Skeletal muscle satellite cell (primary cell): ENCODE results near the gene PCSK1N.

ENCODE experiments used
- H3K27me3 ChIP-seq: 2 replicates; pipeline ENCODE4 v1.7.0; 2013; ENCODE audit warnings: low read length; ENCODE audit not compliant: control insufficient read depth, insufficient read depth
- H3K36me3 ChIP-seq: 2 replicates; pipeline ENCODE4 v1.7.0; 2013; ENCODE audit warnings: mild to moderate bottlenecking, control low read depth, low read length; ENCODE audit not compliant: insufficient read depth
- H3K4me1 ChIP-seq: 2 replicates; pipeline ENCODE4 v1.7.0; 2013; ENCODE audit warnings: low read length; ENCODE audit not compliant: control insufficient read depth, insufficient read depth
- H3K4me2 ChIP-seq: 2 replicates; pipeline ENCODE4 v1.7.0; 2013; ENCODE audit warnings: mild to moderate bottlenecking, low read length
- H3K4me3 ChIP-seq: 2 replicates; pipeline ENCODE4 v1.7.0; 2013; ENCODE audit warnings: low read length
- H3K9ac ChIP-seq: 2 replicates; pipeline ENCODE4 v1.7.0; 2013; ENCODE audit warnings: mild to moderate bottlenecking, low read depth, low read length, moderate library complexity
- H3K9me3 ChIP-seq: replicated peaks from 2 replicates; pipeline ENCODE4 v1.7.0; 2013; ENCODE audit warnings: mild to moderate bottlenecking, control low read depth, low read length

The PCSK1N gene

GRCh38 chrX:48785540-48786214 is 49.7 kb downstream of the PCSK1N start:
- Histone ChIP-seq H3K36me3 (no peaks in the 10 kb centered on the region), H3K4me1 (no peaks in the 10 kb centered on the region), H3K9ac (no peak overlapping the region), H3K4me2 (no peak overlapping the region), H3K27me3 (peaks cover 11% of the 10 kb centered on the region), H3K9me3 (no peaks in the 10 kb centered on the region), H3K4me3 (no peak overlapping the region)

DNA sequence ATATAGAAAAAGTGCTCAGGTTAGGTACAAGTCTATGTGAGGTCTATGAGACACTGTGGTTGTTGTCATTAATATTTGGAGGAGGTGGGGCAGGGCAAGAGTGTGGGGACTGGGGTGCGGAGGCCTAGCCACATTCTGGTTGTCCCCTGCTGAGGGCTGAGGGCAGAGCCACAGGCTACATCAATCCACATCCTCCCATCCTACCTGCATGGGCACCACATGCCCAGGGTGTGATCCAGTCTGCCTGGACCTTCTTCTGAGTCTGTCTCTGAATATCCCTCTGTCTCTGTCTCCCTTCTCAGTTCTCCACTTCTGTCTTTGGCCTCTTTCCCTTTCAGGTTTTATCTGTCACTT is 50.2 kb downstream of the PCSK1N start:
- H3K9ac ChIP-seq, result no peak overlapping the region
- H3K27me3 ChIP-seq, result peaks cover 11% of the 10 kb centered on the region
- H3K4me2 ChIP-seq, result no peak overlapping the region
- H3K9me3 ChIP-seq, result no peaks in the 10 kb centered on the region
- H3K4me1 ChIP-seq, result no peaks in the 10 kb centered on the region
- H3K4me3 ChIP-seq, result no peak overlapping the region
- no peaks in the 10 kb centered on the region for H3K36me3 ChIP-seq

DNA sequence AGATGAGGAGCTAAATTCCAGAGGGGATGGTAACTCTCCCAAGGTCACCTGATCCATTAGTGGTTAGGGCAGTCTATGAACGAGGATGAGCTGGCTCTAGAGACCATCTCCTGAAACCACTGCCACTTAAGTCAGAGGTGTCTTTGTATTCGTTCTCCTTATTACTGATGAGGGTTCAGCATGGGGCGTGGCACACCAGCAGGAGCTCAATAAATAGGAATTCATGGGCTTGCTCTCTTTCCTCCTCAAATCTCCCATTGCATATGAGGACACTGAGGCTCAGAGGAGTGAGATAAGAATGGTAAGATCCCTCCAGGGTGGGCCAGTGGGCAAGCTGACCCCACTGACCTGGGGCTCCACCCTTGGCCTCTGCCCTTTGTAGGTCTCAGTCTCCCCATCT is 50.7 kb downstream of the PCSK1N start:
- H3K4me1 ChIP-seq, result no peaks in the 10 kb centered on the region
- no peak overlapping the region for H3K4me3 ChIP-seq
- H3K9me3 ChIP-seq, result no peaks in the 10 kb centered on the region
- H3K27me3 ChIP-seq, result peaks cover 11% of the 10 kb centered on the region
- no peak overlapping the region for H3K4me2 ChIP-seq
- H3K9ac ChIP-seq, result no peak overlapping the region
- no peaks in the 10 kb centered on the region for H3K36me3 ChIP-seq

DNA sequence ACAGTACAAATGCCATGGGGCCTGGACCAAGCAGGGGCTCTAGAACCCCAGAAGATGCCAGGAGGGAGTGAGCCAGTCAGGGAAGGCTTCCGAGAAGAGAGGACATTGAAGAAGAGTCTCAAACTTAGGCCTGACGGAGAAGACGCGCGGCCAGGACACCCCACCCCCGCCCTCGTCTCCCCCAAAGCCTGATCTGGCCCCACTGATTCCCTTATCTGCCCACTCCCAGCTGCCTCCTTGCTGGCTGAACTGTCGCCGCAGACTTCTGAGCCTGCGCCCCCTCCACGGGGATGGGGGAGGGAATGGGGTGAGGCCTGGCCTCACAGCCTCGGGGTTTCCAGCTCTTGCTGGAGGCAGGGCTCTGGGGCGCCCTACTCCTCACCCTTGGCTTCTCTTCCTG is 52.6 kb downstream of the PCSK1N start:
- Histone ChIP-seq H3K9me3 (no peaks in the 10 kb centered on the region), H3K4me2 (no peak overlapping the region), H3K4me3 (no peak overlapping the region), H3K36me3 (no peaks in the 10 kb centered on the region), H3K9ac (no peak overlapping the region), H3K27me3 (peaks cover 7% of the 10 kb centered on the region), H3K4me1 (no peaks in the 10 kb centered on the region)

- peaks cover 6% of the 10 kb centered on the region for H3K27me3 ChIP-seq
- no peaks in the 10 kb centered on the region for H3K4me1 ChIP-seq
- H3K4me3 ChIP-seq, result no peak overlapping the region
- no peak overlapping the region for H3K9ac ChIP-seq
- H3K36me3 ChIP-seq, result no peaks in the 10 kb centered on the region
- H3K4me2 ChIP-seq, result no peak overlapping the region
- H3K9me3 ChIP-seq, result no peaks in the 10 kb centered on the region
These were observed 53.2 kb downstream of the PCSK1N start for GRCh38 chrX:48782216-48782615.

- no peaks in the 10 kb centered on the region for H3K36me3 ChIP-seq
- no peak overlapping the region for H3K9ac ChIP-seq
- peaks cover under 1% of the 10 kb centered on the region for H3K27me3 ChIP-seq
- H3K9me3 ChIP-seq, result no peaks in the 10 kb centered on the region
- no peak overlapping the region for H3K4me2 ChIP-seq
- H3K4me3 ChIP-seq, result no peak overlapping the region
- H3K4me1 ChIP-seq, result no peaks in the 10 kb centered on the region
These were observed 53.7 kb downstream of the PCSK1N start for GRCh38 chrX:48781705-48782104.
